SK-N-SH treated with all-trans-retinoic acid at 6 μM for 48 hours (cell line): ENCODE measurements around the gene PLXND1.

Experiments
- ATAC-seq: fragments of 200-7000 bp; cut with Tn5 transposase; 3 replicates; pipeline ENCODE4 v1.9.1; 2020; ENCODE audit warnings: mild to moderate bottlenecking, moderate library complexity
- ESRRG ChIP-seq: fragments of 250-450 bp; sonication (Bioruptor Pico); IDR thresholded peaks from 2 replicates; pipeline ENCODE4 v1.6.1; 2021; ENCODE audit warnings: mild to moderate bottlenecking
- GLIS3 ChIP-seq: fragments of 250-450 bp; sonication (Bioruptor Pico); IDR thresholded peaks from 2 replicates; pipeline ENCODE4 v1.5.0; 2020; ENCODE audit warnings: mild to moderate bottlenecking, moderate library complexity
- OSR1 ChIP-seq: fragments of 250-450 bp; sonication (Bioruptor Pico); IDR thresholded peaks from 2 replicates; pipeline ENCODE4 v1.8.0; 2022; ENCODE audit warnings: moderate library complexity, mild to moderate bottlenecking, inconsistent platforms
- PATZ1 ChIP-seq: fragments of 250-450 bp; sonication (Bioruptor Pico); IDR thresholded peaks from 2 replicates; pipeline ENCODE4 v1.8.0; 2020; ENCODE audit warnings: mild to moderate bottlenecking, moderate library complexity, borderline replicate concordance
- PPARA ChIP-seq: fragments of 250-450 bp; sonication (Bioruptor Pico); IDR thresholded peaks from 2 replicates; pipeline ENCODE4 v1.5.0; 2020; ENCODE audit warnings: mild to moderate bottlenecking, borderline replicate concordance
- SNAI2 ChIP-seq: fragments of 250-450 bp; sonication (Bioruptor Pico); IDR thresholded peaks from 2 replicates; pipeline ENCODE4 v1.5.0; 2020; ENCODE audit warnings: mild to moderate bottlenecking, moderate library complexity
- ZC3H10 ChIP-seq: fragments of 250-450 bp; sonication (Bioruptor Pico); IDR thresholded peaks from 2 replicates; pipeline ENCODE4 v1.5.1; 2021; ENCODE audit warnings: mild to moderate bottlenecking, moderate library complexity
- TF ChIP-seq, protein P1 (sequence below): fragments of 250-450 bp; sonication (Bioruptor Pico); IDR thresholded peaks from 2 replicates; pipeline ENCODE4 v1.5.1; 2020; ENCODE audit warnings: low read depth, mild to moderate bottlenecking, moderate library complexity
- TF ChIP-seq, protein P2 (sequence below): fragments of 250-450 bp; sonication (Bioruptor Pico); IDR thresholded peaks from 2 replicates; pipeline ENCODE4 v1.5.1; 2021; ENCODE audit warnings: mild to moderate bottlenecking, moderate library complexity
- TF ChIP-seq, protein P3 (sequence below): fragments of 250-450 bp; sonication (Bioruptor Pico); IDR thresholded peaks from 2 replicates; pipeline ENCODE4 v1.5.0; 2020; ENCODE audit warnings: mild to moderate bottlenecking, moderate library complexity

Gene PLXND1

DNA sequence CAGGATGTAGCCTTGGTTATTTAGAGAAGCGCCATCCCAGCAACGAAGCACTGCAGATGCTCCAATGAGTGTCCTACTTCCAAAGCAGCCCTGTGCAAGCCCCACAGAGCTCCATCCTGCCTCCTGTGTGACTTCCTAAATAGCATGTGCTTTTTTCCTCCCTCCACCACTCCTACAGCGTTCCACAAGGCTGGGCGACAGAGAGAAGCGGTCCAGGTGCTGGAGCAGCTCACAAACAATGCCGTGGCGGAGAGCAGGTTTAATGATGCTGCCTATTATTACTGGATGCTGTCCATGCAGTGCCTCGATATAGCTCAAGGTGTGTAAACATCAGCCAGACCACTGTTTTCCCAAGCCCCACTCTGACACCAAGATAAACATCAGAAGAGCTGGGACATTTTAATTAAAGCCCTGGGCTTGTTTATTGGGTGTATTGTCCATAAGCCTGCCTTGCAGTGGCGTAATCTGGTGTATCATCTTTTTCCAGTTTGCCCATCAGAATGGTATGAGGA is 100.2 kb downstream of the PLXND1 start:
- TF ChIP-seq, protein P1, sequence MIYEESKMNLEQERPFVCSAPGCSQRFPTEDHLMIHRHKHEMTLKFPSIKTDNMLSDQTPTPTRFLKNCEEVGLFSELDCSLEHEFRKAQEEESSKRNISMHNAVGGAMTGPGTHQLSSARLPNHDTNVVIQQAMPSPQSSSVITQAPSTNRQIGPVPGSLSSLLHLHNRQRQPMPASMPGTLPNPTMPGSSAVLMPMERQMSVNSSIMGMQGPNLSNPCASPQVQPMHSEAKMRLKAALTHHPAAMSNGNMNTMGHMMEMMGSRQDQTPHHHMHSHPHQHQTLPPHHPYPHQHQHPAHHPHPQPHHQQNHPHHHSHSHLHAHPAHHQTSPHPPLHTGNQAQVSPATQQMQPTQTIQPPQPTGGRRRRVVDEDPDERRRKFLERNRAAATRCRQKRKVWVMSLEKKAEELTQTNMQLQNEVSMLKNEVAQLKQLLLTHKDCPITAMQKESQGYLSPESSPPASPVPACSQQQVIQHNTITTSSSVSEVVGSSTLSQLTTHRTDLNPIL (CRISPR knock-in tag) = no peak
- no peak for TF ChIP-seq ZC3H10 (CRISPR knock-in tag)
- TF ChIP-seq, protein P2, sequence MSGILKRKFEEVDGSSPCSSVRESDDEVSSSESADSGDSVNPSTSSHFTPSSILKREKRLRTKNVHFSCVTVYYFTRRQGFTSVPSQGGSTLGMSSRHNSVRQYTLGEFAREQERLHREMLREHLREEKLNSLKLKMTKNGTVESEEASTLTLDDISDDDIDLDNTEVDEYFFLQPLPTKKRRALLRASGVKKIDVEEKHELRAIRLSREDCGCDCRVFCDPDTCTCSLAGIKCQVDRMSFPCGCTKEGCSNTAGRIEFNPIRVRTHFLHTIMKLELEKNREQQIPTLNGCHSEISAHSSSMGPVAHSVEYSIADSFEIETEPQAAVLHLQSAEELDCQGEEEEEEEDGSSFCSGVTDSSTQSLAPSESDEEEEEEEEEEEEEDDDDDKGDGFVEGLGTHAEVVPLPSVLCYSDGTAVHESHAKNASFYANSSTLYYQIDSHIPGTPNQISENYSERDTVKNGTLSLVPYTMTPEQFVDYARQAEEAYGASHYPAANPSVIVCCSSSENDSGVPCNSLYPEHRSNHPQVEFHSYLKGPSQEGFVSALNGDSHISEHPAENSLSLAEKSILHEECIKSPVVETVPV (CRISPR knock-in tag) = no peak
- no peak for TF ChIP-seq SNAI2 (CRISPR knock-in tag)
- TF ChIP-seq ESRRG (CRISPR knock-in tag) = no peak
- no peak for TF ChIP-seq OSR1 (CRISPR knock-in tag)
- no peak for TF ChIP-seq PATZ1 (CRISPR knock-in tag)
- TF ChIP-seq, all 23 proteins: peak for 0
- ATAC-seq = no peak

DNA sequence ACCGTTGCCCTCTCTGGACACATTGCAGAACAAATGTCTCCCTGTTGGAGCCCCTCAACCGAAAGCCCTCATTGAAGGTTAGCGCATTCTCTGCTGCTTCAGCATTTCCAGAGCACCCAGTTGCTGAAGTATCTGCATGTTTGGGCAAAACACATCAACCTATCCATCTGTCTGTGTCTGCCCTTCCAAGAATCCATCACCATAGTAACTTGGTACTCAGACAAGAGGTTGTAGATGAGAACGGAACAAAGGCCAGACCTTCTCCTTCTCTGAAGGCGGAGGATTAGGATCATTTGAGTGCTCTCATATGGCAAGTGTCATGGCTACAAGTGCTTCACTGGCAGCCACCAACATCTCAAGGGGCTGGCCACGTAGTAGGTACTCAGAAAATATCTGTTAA is 101.1 kb downstream of the PLXND1 start:
- ATAC-seq = no peak
- TF ChIP-seq SNAI2 (CRISPR knock-in tag) (no peak), OSR1 (CRISPR knock-in tag) (no peak), GLIS3 (CRISPR knock-in tag) (no peak), PPARA (CRISPR knock-in tag) (no peak)
- TF ChIP-seq, protein P3, sequence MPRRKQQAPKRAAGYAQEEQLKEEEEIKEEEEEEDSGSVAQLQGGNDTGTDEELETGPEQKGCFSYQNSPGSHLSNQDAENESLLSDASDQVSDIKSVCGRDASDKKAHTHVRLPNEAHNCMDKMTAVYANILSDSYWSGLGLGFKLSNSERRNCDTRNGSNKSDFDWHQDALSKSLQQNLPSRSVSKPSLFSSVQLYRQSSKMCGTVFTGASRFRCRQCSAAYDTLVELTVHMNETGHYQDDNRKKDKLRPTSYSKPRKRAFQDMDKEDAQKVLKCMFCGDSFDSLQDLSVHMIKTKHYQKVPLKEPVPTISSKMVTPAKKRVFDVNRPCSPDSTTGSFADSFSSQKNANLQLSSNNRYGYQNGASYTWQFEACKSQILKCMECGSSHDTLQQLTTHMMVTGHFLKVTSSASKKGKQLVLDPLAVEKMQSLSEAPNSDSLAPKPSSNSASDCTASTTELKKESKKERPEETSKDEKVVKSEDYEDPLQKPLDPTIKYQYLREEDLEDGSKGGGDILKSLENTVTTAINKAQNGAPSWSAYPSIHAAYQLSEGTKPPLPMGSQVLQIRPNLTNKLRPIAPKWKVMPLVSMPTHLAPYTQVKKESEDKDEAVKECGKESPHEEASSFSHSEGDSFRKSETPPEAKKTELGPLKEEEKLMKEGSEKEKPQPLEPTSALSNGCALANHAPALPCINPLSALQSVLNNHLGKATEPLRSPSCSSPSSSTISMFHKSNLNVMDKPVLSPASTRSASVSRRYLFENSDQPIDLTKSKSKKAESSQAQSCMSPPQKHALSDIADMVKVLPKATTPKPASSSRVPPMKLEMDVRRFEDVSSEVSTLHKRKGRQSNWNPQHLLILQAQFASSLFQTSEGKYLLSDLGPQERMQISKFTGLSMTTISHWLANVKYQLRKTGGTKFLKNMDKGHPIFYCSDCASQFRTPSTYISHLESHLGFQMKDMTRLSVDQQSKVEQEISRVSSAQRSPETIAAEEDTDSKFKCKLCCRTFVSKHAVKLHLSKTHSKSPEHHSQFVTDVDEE (CRISPR knock-in tag) = no peak
